ENCODE measurements around the gene SMIM29. TPM values are rescaled to one million over a fixed set of nuclear protein-coding genes. Genes with fewer than 3 reads are reported as not detected.

Gene SMIM29
- 5.0 and 9.0 TPM in 2 replicates for total RNA-seq (2014; rRNA removed; shearing (Covaris generic))
- polyA plus RNA-seq (2016; fragmentation: Nextera tagmentation; extraction: Ambion mirVana) = 15.9 and 17.0 TPM in 2 replicates
- long read RNA-seq, partial matches to known transcripts = 1 of 8 reads
- long read RNA-seq, other reads (novel, unspliced or antisense) = 0 of 8 reads

- no peaks in the 10 kb centered on the region for H3K36me3 ChIP-seq (ENCODE audit: insufficient read depth)
- Mint-ChIP-seq H3K4me1 (peaks cover 27% of the 10 kb centered on the region), H3K27me3 (ENCODE audit: insufficient read depth, low read depth, poor library complexity) (peaks cover 53% of the 10 kb centered on the region), H3K9me3 (peaks cover 2% of the 10 kb centered on the region; the same call in 2 of the 3 replicates), H3K36me3 (ENCODE audit: low read depth) (peaks cover 25% of the 10 kb centered on the region), H3K27ac (0 out of 2 replicates have a peak within 1 kb of the TSS, but pooled peaks have one; percentile 11), H3K4me3 (peak within 1 kb of the TSS; percentile 88)
- peak within 1 kb of the TSS; percentile 93 for H2AFZ ChIP-seq
- TF ChIP-seq POLR2AphosphoS5 (IDR thresholded peaks at IDR 0.05; ENCODE audit: low read depth) (peak; percentile 68), ETS1 (IDR thresholded peaks at IDR 0.05) (no peak), CTCF (conservative IDR thresholded peaks at IDR 0.05; ENCODE audit: low read depth in 2 of 2) (peak; percentile 58 to 84), CREB1 (CRISPR knock-in tag; IDR thresholded peaks at IDR 0.05; ENCODE audit: low read depth) (peak; percentile 60), REST (IDR thresholded peaks at IDR 0.05; ENCODE audit: unreplicated experiment) (no peak)
- peaks cover 25% of the 10 kb centered on the region for H3F3A ChIP-seq (replicated peaks; ENCODE audit: low read depth)
- H3K27ac ChIP-seq (ENCODE audit: low read depth) = no peak within 1 kb of the TSS
- H3K4me3 ChIP-seq = peak within 1 kb of the TSS; percentile 90
- peaks cover 11% of the 10 kb centered on the region; the same call in 1 of the 2 replicates for H3K4me1 ChIP-seq (ENCODE audit: insufficient read depth)
- H3K27me3 ChIP-seq (ENCODE audit: insufficient read depth) = no peaks in the 10 kb centered on the region
- no peaks in the 10 kb centered on the region for H3K9me2 ChIP-seq (ENCODE audit: insufficient read depth)
- peak; percentile 98 for DNase-seq (ENCODE audit: low spot score)
- peak within 1 kb of the TSS; percentile 96 for H3K4me2 ChIP-seq
- no peaks in the 10 kb centered on the region for H3K79me2 ChIP-seq (replicated peaks; ENCODE audit: insufficient read depth)
- ATAC-seq = peak; percentile 60
- no peaks in the 10 kb centered on the region; the same call in 1 of the 2 replicates for H4K20me1 ChIP-seq (replicated peaks; ENCODE audit: insufficient read depth)
These were observed at the start of gene SMIM29 for GRCh38 chr6:34248727-34249468. Gene SMIM29, minus strand, starts transcription at chr6:34249006. Its CDS starts 1,215 bp downstream, at chr6:34247791.

GRCh38 chr6:34295721-34296120 lies 46.9 kb upstream of the SMIM29 start:
- no peak overlapping the region for H3K27ac Mint-ChIP-seq
- no peaks in the 10 kb centered on the region; the same call in 1 of the 2 replicates for H4K20me1 ChIP-seq (replicated peaks; ENCODE audit: insufficient read depth)
- peaks cover 2% of the 10 kb centered on the region for H3K27me3 Mint-ChIP-seq (ENCODE audit: insufficient read depth, low read depth, poor library complexity)
- ATAC-seq = no peak
- no peaks in the 10 kb centered on the region for H3K27me3 ChIP-seq (ENCODE audit: insufficient read depth)
- H3K36me3 ChIP-seq (ENCODE audit: insufficient read depth) = peaks cover 4% of the 10 kb centered on the region; the same call in 1 of the 2 replicates
- no peaks in the 10 kb centered on the region for H3K4me1 ChIP-seq (ENCODE audit: insufficient read depth)
- no peak overlapping the region for H3K4me3 ChIP-seq
- H3F3A ChIP-seq (replicated peaks; ENCODE audit: low read depth) = no peaks in the 10 kb centered on the region; the same call in 1 of the 2 replicates
- peaks cover 29% of the 10 kb centered on the region for H3K36me3 Mint-ChIP-seq (ENCODE audit: low read depth)
- no peaks in the 10 kb centered on the region for H3K79me2 ChIP-seq (replicated peaks; ENCODE audit: insufficient read depth)
- no peak overlapping the region for H3K4me3 Mint-ChIP-seq
- H3K9me3 Mint-ChIP-seq = no peaks in the 10 kb centered on the region
- no peaks in the 10 kb centered on the region for H3K4me1 Mint-ChIP-seq
- no peak for DNase-seq (ENCODE audit: low spot score)
- no peak overlapping the region for H2AFZ ChIP-seq
- H3K4me2 ChIP-seq = no peak overlapping the region
- H3K9me2 ChIP-seq (ENCODE audit: insufficient read depth) = no peaks in the 10 kb centered on the region
- no peak overlapping the region for H3K27ac ChIP-seq (ENCODE audit: low read depth)
- TF ChIP-seq EZH2 (IDR thresholded peaks at IDR 0.05; ENCODE audit: low read depth, unreplicated experiment) (no peak), CTCF (conservative IDR thresholded peaks at IDR 0.05; ENCODE audit: low read depth in 2 of 2) (no peak), ETS1 (IDR thresholded peaks at IDR 0.05) (no peak), STAT1 (IDR thresholded peaks at IDR 0.05; ENCODE audit: unreplicated experiment) (no peak), ZNF331 (CRISPR knock-in tag; IDR thresholded peaks at IDR 0.05; ENCODE audit: low read depth) (no peak), EZH2phosphoT487 (IDR thresholded peaks at IDR 0.05; ENCODE audit: unreplicated experiment) (no peak), NANOG (IDR thresholded peaks at IDR 0.05; ENCODE audit: borderline replicate concordance) (no peak), ZNF114 (CRISPR knock-in tag; IDR thresholded peaks at IDR 0.05) (no peak), POLR2AphosphoS5 (IDR thresholded peaks at IDR 0.05; ENCODE audit: low read depth) (no peak)

All from GM23338 (cell line).